CD8-positive, alpha-beta memory T cell (primary cell): Measurements from ENCODE around the gene FUZ. TPM values are rescaled to one million over a fixed set of nuclear protein-coding genes. Genes with fewer than 3 reads are reported as not detected.
A peak's percentile ranks its signal among the peaks of the same experiment; 100 is the strongest.

ENCODE experiments used
- CTCF ChIA-PET: fragments of 350-600 bp; sonication (Branson Sonifier 250); formaldehyde crosslinking; loops from one replicate; lab custom pipeline; 2021; ENCODE audit warnings: antibody characterized with exemption; lab: Charles Lee
- POLR2A ChIA-PET: fragments of 350-600 bp; sonication (Branson Sonifier 250); formaldehyde crosslinking; loops from one replicate; lab custom pipeline; 2021; ENCODE audit warnings: antibody characterized with exemption; lab: Charles Lee
- DNase-seq, 5 donors: peaks; one replicate each; pipeline versions ENCODE4 v3.0.0 to v3.0.0-alpha.2; 2020 to 2022; ENCODE audit warnings: mixed read lengths in 1 of 5
- H3K27ac ChIP-seq: one replicate; pipeline ENCODE4 v1.7.0; 2013; ENCODE audit warnings: low read depth, mild to moderate bottlenecking, low read length, moderate library complexity
- H3K27me3 ChIP-seq: 2 replicates; pipeline ENCODE4 v1.7.0; 2013; ENCODE audit warnings: low read length, mild to moderate bottlenecking; ENCODE audit not compliant: insufficient read depth, poor library complexity, severe bottlenecking
- H3K36me3 ChIP-seq: 2 replicates; pipeline ENCODE4 v1.7.0; 2013; ENCODE audit warnings: mild to moderate bottlenecking, low read length, moderate library complexity; ENCODE audit not compliant: insufficient read depth
- H3K4me1 ChIP-seq: 2 replicates; pipeline ENCODE4 v1.7.0; 2013; ENCODE audit warnings: mild to moderate bottlenecking, low read length, moderate library complexity; ENCODE audit not compliant: insufficient read depth
- H3K4me3 ChIP-seq: 2 replicates; pipeline ENCODE4 v1.7.0; 2013; ENCODE audit warnings: mild to moderate bottlenecking, low read length
- H3K9me3 ChIP-seq: 2 replicates; pipeline ENCODE4 v1.7.0; 2013; ENCODE audit warnings: mild to moderate bottlenecking, low read length
- H3K27ac Mint-ChIP-seq, 8 donors: one replicate each; pipeline ENCODE4 v1.8.0; 2020 to 2021; ENCODE audit warnings: mixed read lengths in 8 of 8, mild to moderate bottlenecking in 6 of 8, inconsistent platforms in 3 of 8, moderate library complexity in 3 of 8
- H3K27me3 Mint-ChIP-seq, 2 donors: one replicate each; pipeline ENCODE4 v1.8.0; 2020 to 2021; ENCODE audit warnings: mixed read lengths in 2 of 2, mild to moderate bottlenecking in 1 of 2, moderate library complexity in 1 of 2
- H3K36me3 Mint-ChIP-seq, 3 donors: one replicate each; pipeline ENCODE4 v1.8.0; 2020 to 2021; ENCODE audit warnings: mixed read lengths in 3 of 3, inconsistent platforms in 1 of 3, mild to moderate bottlenecking in 1 of 3
- H3K4me1 Mint-ChIP-seq, 3 donors: one replicate each; pipeline ENCODE4 v1.8.0; 2020 to 2021; ENCODE audit warnings: mixed read lengths in 3 of 3, inconsistent platforms in 1 of 3, mild to moderate bottlenecking in 1 of 3
- H3K4me3 Mint-ChIP-seq, 7 donors: one replicate each; pipeline ENCODE4 v1.8.0; 2020 to 2021; ENCODE audit warnings: mixed read lengths in 7 of 7, mild to moderate bottlenecking in 6 of 7, moderate library complexity in 4 of 7, inconsistent platforms in 2 of 7
- H3K9me3 Mint-ChIP-seq, 5 donors: one replicate each; pipeline ENCODE4 v1.8.0; 2020 to 2022; ENCODE audit warnings: mixed read lengths in 5 of 5, mild to moderate bottlenecking in 3 of 5, moderate library complexity in 2 of 5, inconsistent platforms in 1 of 5
- polyA plus RNA-seq: library from polyadenylated mRNA; unstranded; fragments of 300-500 nt; fragmentation: Illumina TruSeq; gene quantifications from one replicate; pipeline ENCODE4 v1.2.3, GENCODE V29; 2021
- total RNA-seq, 2 experiments: library from RNA; stranded (reverse); gene quantifications; one replicate each; pipeline ENCODE4 v1.2.3, GENCODE V29; 2021

The FUZ gene
- total and polyA plus RNA-seq, 3 experiments from 2014 or later = 4.5 to 30.1 (median 26.1) TPM

DNA sequence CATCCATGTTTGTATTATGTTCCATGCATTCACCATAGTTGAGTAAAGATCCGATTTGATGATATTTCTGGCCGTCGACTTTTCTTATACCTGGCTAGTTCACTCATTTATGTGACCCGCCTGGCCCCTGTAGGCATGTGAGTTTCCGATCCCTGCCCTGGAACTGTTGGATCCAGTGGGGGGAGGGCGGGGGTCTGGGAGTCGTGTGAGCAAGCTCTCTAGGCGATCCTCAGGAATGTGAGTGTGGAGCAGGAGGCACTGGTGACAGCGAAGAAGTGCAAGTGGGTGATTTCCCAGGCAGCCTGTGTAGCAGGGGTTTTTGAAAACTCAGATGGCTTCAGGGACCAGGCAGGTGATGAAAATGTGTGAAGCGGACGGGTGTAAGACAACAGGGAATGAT lies 27.2 kb upstream of the FUZ start:
- no peaks in the 10 kb centered on the region for H3K4me1 ChIP-seq
- ChIA-PET POLR2A (interaction anchor here (0.5 kb wide), 1 partner anchor 10 kb away, joined by 4 read pairs; no protein-coding TSS in a partner anchor), CTCF (no interaction called here)

DNA sequence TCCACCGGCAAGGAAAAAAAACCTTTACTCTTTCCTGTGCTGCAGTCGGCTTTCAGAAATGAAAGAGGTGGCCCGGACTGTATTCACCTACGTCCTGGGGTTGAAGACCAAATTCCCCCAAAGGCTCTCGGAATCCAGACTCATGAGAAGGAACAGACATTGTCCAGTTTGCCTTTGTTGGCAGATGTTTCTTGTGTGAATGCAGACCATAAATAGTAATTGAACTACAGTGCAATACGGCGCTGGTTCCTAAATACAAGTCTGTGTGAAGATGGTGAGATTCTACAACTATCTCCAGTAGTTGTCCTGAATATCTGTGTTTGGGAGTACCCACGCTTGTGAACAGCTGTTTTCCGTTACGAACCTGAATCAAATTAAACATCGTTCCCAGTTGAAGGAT lies 26.6 kb upstream of the FUZ start:
- Histone ChIP-seq H3K4me1 (no peaks in the 10 kb centered on the region), H3K36me3 (peaks cover 4% of the 10 kb centered on the region), H3K27me3 (no peaks in the 10 kb centered on the region), H3K9me3 (no peaks in the 10 kb centered on the region), H3K27ac (no peak overlapping the region), H3K4me3 (no peak overlapping the region)
- Mint-ChIP-seq H3K4me1 (no peaks in the 10 kb centered on the region), H3K9me3 (no peaks in the 10 kb centered on the region), H3K36me3 (peaks cover 8 to 45% (median 11%) of the 10 kb centered on the region in 3 donors), H3K27ac (no peak overlapping the region), H3K4me3 (no peak overlapping the region), H3K27me3 (no peaks in the 10 kb centered on the region)
- CTCF ChIA-PET = interaction anchor here (0.8 kb wide), 1 partner anchor 10 kb away, joined by 3 read pairs; no protein-coding TSS in a partner anchor
- POLR2A ChIA-PET = interaction anchor here (0.5 kb wide), 1 partner anchor 10 kb away, joined by 4 read pairs; no protein-coding TSS in a partner anchor
- DNase-seq = no peak

More for the DNA sequence above, 27.2 kb upstream of the FUZ start:
- H3K4me3 Mint-ChIP-seq = no peak overlapping the region
- DNase-seq = no peak
- H3K4me1 Mint-ChIP-seq = no peaks in the 10 kb centered on the region
- Histone ChIP-seq H3K9me3 (no peaks in the 10 kb centered on the region), H3K27ac (no peak overlapping the region), H3K36me3 (peaks cover under 1% of the 10 kb centered on the region), H3K27me3 (no peaks in the 10 kb centered on the region), H3K4me3 (no peak overlapping the region)
- H3K27ac Mint-ChIP-seq = no peak overlapping the region
- peaks cover 8 to 39% (median 11%) of the 10 kb centered on the region in 3 donors for H3K36me3 Mint-ChIP-seq
- H3K9me3 Mint-ChIP-seq = no peaks in the 10 kb centered on the region
- H3K27me3 Mint-ChIP-seq = no peaks in the 10 kb centered on the region

DNA sequence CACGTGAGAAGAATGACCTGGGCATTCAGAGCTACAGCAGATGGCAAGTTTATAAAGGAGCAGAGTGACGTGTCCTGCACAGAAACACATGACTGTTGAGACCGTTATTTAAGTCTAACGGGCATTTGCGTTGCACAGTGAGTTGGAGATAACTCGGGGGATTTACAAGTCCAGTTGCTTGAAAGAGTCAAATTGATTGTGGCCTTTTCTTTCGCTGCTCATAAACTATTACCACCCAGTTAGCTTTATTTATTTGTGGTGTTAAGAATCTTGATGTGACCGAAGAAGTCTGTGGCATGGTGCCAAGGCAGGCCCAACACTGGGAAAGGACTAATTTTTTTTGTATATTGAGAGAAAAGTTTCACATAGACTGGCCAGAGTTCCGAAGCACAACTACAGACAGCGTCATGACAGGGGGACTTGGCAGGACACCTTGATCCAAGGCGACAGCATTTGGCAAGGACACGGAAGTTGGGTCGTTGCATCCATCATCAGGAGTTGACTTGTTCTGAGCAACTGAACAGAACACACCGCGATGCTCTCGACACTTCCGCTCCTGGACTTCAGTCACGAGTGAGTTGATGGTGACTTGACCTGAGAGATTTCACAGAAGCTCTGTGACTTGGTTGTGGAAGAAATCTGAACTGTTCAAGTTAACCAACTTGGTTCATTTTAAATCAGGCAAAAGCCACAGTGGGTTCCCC lies 25.9 kb upstream of the FUZ start:
- POLR2A ChIA-PET = no interaction called here
- no peaks in the 10 kb centered on the region for H3K9me3 ChIP-seq
- no peaks in the 10 kb centered on the region for H3K27me3 Mint-ChIP-seq
- peak overlapping the region in 1 of 8 donors; percentile 14 for H3K27ac Mint-ChIP-seq
- no peak overlapping the region for H3K4me3 Mint-ChIP-seq
- no peak for DNase-seq
- H3K27me3 ChIP-seq = no peaks in the 10 kb centered on the region
- H3K36me3 ChIP-seq = peaks cover 4% of the 10 kb centered on the region
- no peak overlapping the region for H3K4me3 ChIP-seq
- H3K27ac ChIP-seq = no peak overlapping the region
- CTCF ChIA-PET = interaction anchor here (0.8 kb wide), 1 partner anchor 11 kb away, joined by 3 read pairs; no protein-coding TSS in a partner anchor
- no peaks in the 10 kb centered on the region for H3K9me3 Mint-ChIP-seq
- no peaks in the 10 kb centered on the region for H3K4me1 ChIP-seq
- H3K36me3 Mint-ChIP-seq = peaks cover 8 to 50% (median 11%) of the 10 kb centered on the region in 3 donors
- H3K4me1 Mint-ChIP-seq = no peaks in the 10 kb centered on the region

DNA sequence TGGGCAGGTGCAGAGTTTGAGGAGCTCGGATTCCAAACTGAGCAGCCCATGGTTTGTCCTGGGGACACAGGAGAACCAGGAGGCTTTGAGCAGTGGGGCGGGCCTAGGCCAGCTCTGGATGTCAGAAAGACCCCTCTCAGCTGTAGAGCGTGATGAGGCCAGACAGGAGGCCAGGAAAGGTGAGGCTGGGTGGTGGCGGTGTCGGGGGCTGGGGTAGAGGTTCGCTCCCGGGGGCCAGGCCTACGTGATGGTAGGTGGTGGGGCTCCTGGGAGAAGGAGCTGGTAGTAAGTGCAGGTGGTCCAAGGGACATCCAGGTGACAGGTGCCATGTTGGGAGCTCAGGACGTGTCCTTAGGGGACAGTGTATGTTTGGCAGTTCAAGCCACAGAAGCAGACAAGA lies 24.3 kb upstream of the FUZ start:
- CTCF ChIA-PET = no interaction called here
- H3K4me1 ChIP-seq = no peaks in the 10 kb centered on the region
- H3K9me3 ChIP-seq = no peaks in the 10 kb centered on the region
- Mint-ChIP-seq H3K36me3 (peaks cover 10 to 66% (median 13%) of the 10 kb centered on the region in 3 donors), H3K4me1 (peaks cover 0 to 5% (median under 1%) of the 10 kb centered on the region in 3 donors), H3K27ac (peak overlapping the region in 2 of 8 donors; percentile 26 to 51), H3K4me3 (no peak overlapping the region), H3K27me3 (no peaks in the 10 kb centered on the region), H3K9me3 (no peaks in the 10 kb centered on the region)
- H3K4me3 ChIP-seq = no peak overlapping the region
- H3K27me3 ChIP-seq = no peaks in the 10 kb centered on the region
- DNase-seq = no peak
- H3K27ac ChIP-seq = no peak overlapping the region
- POLR2A ChIA-PET = interaction anchor here (0.6 kb wide), 1 partner anchor 15 kb away, joined by 3 read pairs; no protein-coding TSS in a partner anchor
- peaks cover 9% of the 10 kb centered on the region for H3K36me3 ChIP-seq

DNA sequence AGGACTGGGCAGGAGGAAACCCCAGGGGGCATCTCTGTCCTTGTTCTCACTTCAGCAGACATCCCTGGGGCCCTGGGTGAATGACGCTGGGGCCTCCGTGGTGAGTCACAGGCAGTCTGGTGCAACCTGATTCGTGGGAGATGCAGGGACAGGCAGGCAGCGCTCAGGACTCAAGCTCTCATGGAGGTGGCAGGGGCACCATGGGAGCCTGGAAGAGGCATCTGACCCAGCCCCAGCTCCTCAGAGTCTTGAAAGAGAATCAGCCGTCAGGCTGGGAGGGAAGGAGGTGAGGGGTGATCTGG lies 23.9 kb upstream of the FUZ start:
- Mint-ChIP-seq H3K9me3 (no peaks in the 10 kb centered on the region), H3K4me3 (no peak overlapping the region), H3K36me3 (peaks cover 12 to 71% (median 13%) of the 10 kb centered on the region in 3 donors), H3K27ac (peak overlapping the region in 2 of 8 donors; percentile 17 to 86), H3K4me1 (peaks cover 0 to 7% (median 3%) of the 10 kb centered on the region in 3 donors), H3K27me3 (no peaks in the 10 kb centered on the region)
- no peak for DNase-seq
- H3K27ac ChIP-seq = no peak overlapping the region
- peaks cover 13% of the 10 kb centered on the region for H3K36me3 ChIP-seq
- no peaks in the 10 kb centered on the region for H3K9me3 ChIP-seq
- POLR2A ChIA-PET = interaction anchor here (0.6 kb wide), 1 partner anchor 15 kb away, joined by 3 read pairs; no protein-coding TSS in a partner anchor
- CTCF ChIA-PET = no interaction called here
- H3K27me3 ChIP-seq = no peaks in the 10 kb centered on the region
- H3K4me1 ChIP-seq = no peaks in the 10 kb centered on the region
- H3K4me3 ChIP-seq = no peak overlapping the region

DNA sequence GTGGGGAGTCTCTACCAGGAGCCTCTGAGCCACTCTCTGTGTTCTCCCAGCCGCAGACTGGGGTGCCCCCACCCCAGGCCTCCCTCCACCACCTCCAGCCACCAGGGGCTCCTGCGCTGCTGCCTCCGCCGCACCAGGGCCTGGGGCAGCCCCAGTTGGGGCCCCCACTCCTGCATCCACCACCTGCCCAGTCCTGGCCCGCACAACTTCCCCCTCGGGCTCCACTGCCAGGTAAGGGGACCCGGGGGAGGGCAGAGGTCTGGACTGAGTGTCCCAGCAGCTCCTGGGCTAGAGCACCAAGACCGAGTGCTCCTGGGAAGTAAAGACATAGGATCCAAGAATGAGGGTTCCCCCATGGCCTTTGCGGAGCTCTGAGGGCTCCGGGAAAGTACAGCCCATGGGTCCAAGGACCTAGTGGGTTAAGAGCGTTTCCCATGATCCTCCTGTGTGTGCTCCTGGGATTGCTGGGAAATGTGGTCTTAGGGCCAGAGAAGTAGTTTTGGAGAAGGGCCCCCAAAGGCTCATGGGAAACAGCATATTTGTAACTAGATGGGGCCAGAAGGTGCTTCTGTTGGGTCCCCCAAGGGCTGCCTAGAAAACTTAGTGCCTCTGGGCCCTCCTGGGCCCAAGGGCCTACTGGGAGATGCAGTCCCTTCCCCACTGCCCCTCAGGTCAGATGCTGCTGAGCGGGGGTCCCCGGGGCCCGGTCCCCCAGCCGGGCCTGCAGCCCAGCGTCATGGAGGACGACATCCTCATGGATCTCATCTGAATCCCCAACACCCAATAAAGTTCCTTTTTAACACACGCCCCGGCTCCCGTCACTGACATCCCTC lies 23.3 kb upstream of the FUZ start:
- H3K9me3 Mint-ChIP-seq = no peaks in the 10 kb centered on the region
- H3K27me3 Mint-ChIP-seq = no peaks in the 10 kb centered on the region
- Histone ChIP-seq H3K27me3 (no peaks in the 10 kb centered on the region), H3K4me3 (no peak overlapping the region), H3K4me1 (no peaks in the 10 kb centered on the region), H3K27ac (no peak overlapping the region), H3K9me3 (no peaks in the 10 kb centered on the region), H3K36me3 (peaks cover 18% of the 10 kb centered on the region)
- ChIA-PET CTCF (no interaction called here), POLR2A (interaction anchor here (0.6 kb wide), 1 partner anchor 14 kb away, joined by 3 read pairs; no protein-coding TSS in a partner anchor)
- no peak overlapping the region for H3K4me3 Mint-ChIP-seq
- peaks cover 0 to 7% (median 3%) of the 10 kb centered on the region in 3 donors for H3K4me1 Mint-ChIP-seq
- no peak for DNase-seq
- peaks cover 12 to 76% (median 13%) of the 10 kb centered on the region in 3 donors for H3K36me3 Mint-ChIP-seq
- no peak overlapping the region for H3K27ac Mint-ChIP-seq

DNA sequence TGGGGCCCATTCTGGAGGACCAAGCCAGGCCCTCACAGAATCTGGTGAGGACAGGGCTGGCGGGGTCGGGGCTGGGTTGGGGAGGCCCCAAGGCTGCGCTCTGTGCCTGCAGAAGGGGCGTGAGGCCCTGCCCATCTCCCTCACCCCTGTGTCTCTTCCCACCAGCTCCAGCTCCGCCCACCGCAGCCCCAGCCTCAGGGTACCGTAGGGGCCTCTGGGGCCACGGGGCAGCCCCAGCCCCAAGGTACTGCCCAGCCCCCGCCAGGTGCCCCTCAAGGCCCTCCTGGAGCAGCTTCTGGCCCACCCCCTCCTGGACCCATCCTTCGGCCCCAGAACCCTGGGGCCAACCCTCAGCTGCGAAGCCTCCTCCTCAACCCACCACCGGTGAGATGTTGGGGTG lies 22.5 kb upstream of the FUZ start:
- Histone ChIP-seq H3K4me3 (no peak overlapping the region), H3K27ac (no peak overlapping the region), H3K4me1 (no peaks in the 10 kb centered on the region), H3K27me3 (no peaks in the 10 kb centered on the region), H3K9me3 (no peaks in the 10 kb centered on the region), H3K36me3 (peaks cover 18% of the 10 kb centered on the region)
- Mint-ChIP-seq H3K27ac (peak overlapping the region in 1 of 8 donors; percentile 29), H3K36me3 (peaks cover 12 to 80% (median 13%) of the 10 kb centered on the region in 3 donors), H3K4me1 (peaks cover 0 to 7% (median 3%) of the 10 kb centered on the region in 3 donors), H3K27me3 (no peaks in the 10 kb centered on the region), H3K9me3 (no peaks in the 10 kb centered on the region), H3K4me3 (no peak overlapping the region)
- ChIA-PET POLR2A (no interaction called here), CTCF (no interaction called here)
- no peak for DNase-seq

DNA sequence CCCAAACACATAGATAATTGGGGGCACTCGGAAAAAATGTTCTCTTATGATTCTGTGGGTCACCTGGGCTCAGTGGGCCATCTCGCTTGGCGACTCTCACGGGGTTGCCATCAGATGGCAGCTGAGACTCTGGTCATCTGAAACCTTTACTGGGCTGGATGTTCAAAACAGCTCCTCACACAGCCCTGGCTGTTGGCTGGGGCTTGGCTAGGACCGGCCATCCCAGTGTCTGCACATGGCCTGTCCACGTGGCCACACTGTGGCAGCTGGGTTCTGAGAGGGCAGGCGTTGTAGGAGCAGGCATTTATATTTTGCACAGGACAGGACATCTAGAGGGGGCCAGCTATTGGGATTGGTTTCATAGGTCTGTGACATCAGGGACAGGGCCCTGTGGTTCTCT lies 20.5 kb upstream of the FUZ start:
- no peak for DNase-seq

More for the DNA sequence above, 20.5 kb upstream of the FUZ start:
- peaks cover 18% of the 10 kb centered on the region for H3K36me3 ChIP-seq
- ChIA-PET POLR2A (no interaction called here), CTCF (no interaction called here)
- no peak overlapping the region for H3K4me3 ChIP-seq
- Mint-ChIP-seq H3K4me1 (peaks cover 0 to 7% (median 3%) of the 10 kb centered on the region in 3 donors), H3K27ac (no peak overlapping the region), H3K4me3 (no peak overlapping the region), H3K9me3 (no peaks in the 10 kb centered on the region), H3K27me3 (no peaks in the 10 kb centered on the region), H3K36me3 (peaks cover 6 to 80% (median 9%) of the 10 kb centered on the region in 3 donors)
- no peak overlapping the region for H3K27ac ChIP-seq
- H3K9me3 ChIP-seq = no peaks in the 10 kb centered on the region
- H3K4me1 ChIP-seq = no peaks in the 10 kb centered on the region
- H3K27me3 ChIP-seq = no peaks in the 10 kb centered on the region
